ENCODE measurements around the gene BAIAP2L2. TPM values are rescaled to one million over a fixed set of nuclear protein-coding genes. Genes with fewer than 3 reads are reported as not detected.

Gene BAIAP2L2
- total RNA-seq, 1 experiment from 2014 or later: 2.3 TPM

DNA sequence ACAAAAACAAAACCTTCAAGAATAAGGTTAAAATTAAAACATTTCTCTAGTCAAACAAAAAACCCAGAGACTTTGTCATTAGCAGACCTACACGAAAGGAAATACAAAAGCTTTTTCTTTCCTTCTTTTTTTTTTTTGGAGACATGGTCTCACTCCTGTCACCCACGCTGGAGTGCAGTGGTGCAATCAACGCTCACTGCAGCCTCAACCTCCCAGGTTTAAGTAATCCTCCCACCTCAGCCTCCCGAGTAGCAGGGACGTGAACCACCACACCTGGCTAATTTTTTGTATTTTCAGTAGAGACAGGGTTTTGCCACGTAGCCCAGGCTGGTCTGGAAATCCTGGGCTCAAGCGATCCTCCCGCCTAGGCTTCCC, 40.6 kb upstream of the BAIAP2L2 start:
- Histone ChIP-seq H2AK5ac (ENCODE audit: insufficient read length, low read length) (no peak overlapping the region), H3K9me3 (ENCODE audit: control insufficient read depth, low read depth, low read length) (no peaks in the 10 kb centered on the region), H4K91ac (ENCODE audit: insufficient read length, low read depth, low read length) (no peak overlapping the region), H2AFZ (ENCODE audit: low read length) (no peak overlapping the region), H4K5ac (ENCODE audit: insufficient read length, low read depth, low read length) (no peak overlapping the region), H3K4me1 (ENCODE audit: insufficient read depth, low read length) (no peaks in the 10 kb centered on the region), H2BK15ac (ENCODE audit: low read depth, low read length) (no peak overlapping the region), H3K56ac (ENCODE audit: insufficient read length, low read depth, low read length) (no peak overlapping the region), H4K20me1 (ENCODE audit: control insufficient read depth, insufficient read depth, insufficient read length) (no peaks in the 10 kb centered on the region), H3K23me2 (ENCODE audit: insufficient read length, low read depth, low read length, poor library complexity, severe bottlenecking) (no peaks in the 10 kb centered on the region), H2BK12ac (ENCODE audit: insufficient read length, low read depth, low read length) (no peak overlapping the region), H3K18ac (ENCODE audit: insufficient read length, low read depth, low read length) (no peak overlapping the region), H2BK120ac (ENCODE audit: low read depth, low read length, poor library complexity, severe bottlenecking) (no peak overlapping the region), H3T11ph (ENCODE audit: low read length) (no peak overlapping the region), H3K14ac (ENCODE audit: insufficient read depth, low read length) (no peak overlapping the region), H3K4me2 (ENCODE audit: insufficient read depth, insufficient read length, low read length) (no peak overlapping the region), H2BK5ac (ENCODE audit: insufficient read length, low read length) (no peak overlapping the region), H3K27ac (ENCODE audit: insufficient read length, low read depth, low read length) (no peak overlapping the region), H4K8ac (replicated peaks; ENCODE audit: insufficient read length, low read depth, low read length) (no peak overlapping the region), H2BK20ac (ENCODE audit: low read depth, low read length, poor library complexity, severe bottlenecking) (no peak overlapping the region), H3K4ac (ENCODE audit: low read depth, low read length) (no peak overlapping the region), H3K79me2 (ENCODE audit: insufficient read depth, low read length) (no peaks in the 10 kb centered on the region), H3K9ac (ENCODE audit: extremely low read depth, insufficient read length, low read length) (no peak overlapping the region), H3K79me1 (ENCODE audit: insufficient read depth, low read depth, low read length, poor library complexity, severe bottlenecking) (no peaks in the 10 kb centered on the region), H3K27me3 (ENCODE audit: insufficient read depth, low read length) (no peaks in the 10 kb centered on the region), H3K23ac (ENCODE audit: insufficient read length, low read depth, low read length) (no peak overlapping the region)
- no peak overlapping the region for H3K27ac Mint-ChIP-seq
- no peak for DNase-seq
- no peaks in the 10 kb centered on the region for H3K9me3 Mint-ChIP-seq
- H3K36me3 Mint-ChIP-seq (ENCODE audit: insufficient read depth in 1 of 3, low read depth in 3 of 3): 0 out of 7 replicates have a peak, but pooled peaks cover 0 to 3% (median 0%) of the 10 kb centered on the region in 3 experiments
- peaks cover 19 to 31% of the 10 kb centered on the region in 2 experiments for H3K4me1 Mint-ChIP-seq
- no peak overlapping the region for H3K4me3 Mint-ChIP-seq
- H3K27me3 Mint-ChIP-seq (ENCODE audit: low read depth): no peaks in the 10 kb centered on the region; the same call in 1 of the 2 replicates
- no CpG with 5 or more reads among the region's 8 CpGs for WGBS (ENCODE audit: extremely low coverage, insufficient read length, low lambda C conversion rate)
- TF ChIP-seq, protein P1, sequence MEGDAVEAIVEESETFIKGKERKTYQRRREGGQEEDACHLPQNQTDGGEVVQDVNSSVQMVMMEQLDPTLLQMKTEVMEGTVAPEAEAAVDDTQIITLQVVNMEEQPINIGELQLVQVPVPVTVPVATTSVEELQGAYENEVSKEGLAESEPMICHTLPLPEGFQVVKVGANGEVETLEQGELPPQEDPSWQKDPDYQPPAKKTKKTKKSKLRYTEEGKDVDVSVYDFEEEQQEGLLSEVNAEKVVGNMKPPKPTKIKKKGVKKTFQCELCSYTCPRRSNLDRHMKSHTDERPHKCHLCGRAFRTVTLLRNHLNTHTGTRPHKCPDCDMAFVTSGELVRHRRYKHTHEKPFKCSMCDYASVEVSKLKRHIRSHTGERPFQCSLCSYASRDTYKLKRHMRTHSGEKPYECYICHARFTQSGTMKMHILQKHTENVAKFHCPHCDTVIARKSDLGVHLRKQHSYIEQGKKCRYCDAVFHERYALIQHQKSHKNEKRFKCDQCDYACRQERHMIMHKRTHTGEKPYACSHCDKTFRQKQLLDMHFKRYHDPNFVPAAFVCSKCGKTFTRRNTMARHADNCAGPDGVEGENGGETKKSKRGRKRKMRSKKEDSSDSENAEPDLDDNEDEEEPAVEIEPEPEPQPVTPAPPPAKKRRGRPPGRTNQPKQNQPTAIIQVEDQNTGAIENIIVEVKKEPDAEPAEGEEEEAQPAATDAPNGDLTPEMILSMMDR (conservative IDR thresholded peaks at IDR 0.05): no peak

Measured in H9 (cell line).